ENCODE results near the gene AQP6.

AQP6 gene

GRCh38 chr12:50006280-50006679 is 33.5 kb downstream of the AQP6 start:
- DNase-seq = no peak

GRCh38 chr12:50006754-50007442 is 34.2 kb downstream of the AQP6 start:
- no peak for DNase-seq

- no peak for DNase-seq
These were observed 40.8 kb downstream of the AQP6 start for GRCh38 chr12:50013361-50014147.

- DNase-seq = no peak
These were observed 41.6 kb downstream of the AQP6 start for GRCh38 chr12:50014342-50014741.

- no peak for DNase-seq
These were observed 44.0 kb downstream of the AQP6 start for GRCh38 chr12:50016501-50017475.

- DNase-seq = no peak
These were observed 44.9 kb downstream of the AQP6 start for GRCh38 chr12:50017641-50018040.

GRCh38 chr12:50018154-50018553 is 45.4 kb downstream of the AQP6 start:
- no peak for DNase-seq

GRCh38 chr12:50018968-50019367 is 46.2 kb downstream of the AQP6 start:
- DNase-seq = no peak

- no peak for DNase-seq
These were observed 46.8 kb downstream of the AQP6 start for GRCh38 chr12:50019524-50019923.

- no peak for DNase-seq
These were observed 48.3 kb downstream of the AQP6 start for GRCh38 chr12:50021031-50021430.

- no peak for DNase-seq
These were observed 50.2 kb downstream of the AQP6 start for GRCh38 chr12:50022903-50023302.

- DNase-seq = no peak
These were observed 51.5 kb downstream of the AQP6 start for GRCh38 chr12:50024227-50024626.

- DNase-seq = no peak
These were observed 52.0 kb downstream of the AQP6 start for GRCh38 chr12:50024805-50025186.

- DNase-seq = peak; percentile 97
These were observed 52.7 kb downstream of the AQP6 start, which contains the start of gene RACGAP1 for GRCh38 chr12:50025187-50026059. TSS of gene RACGAP1 (minus strand) at chr12:50025494. CDS start at chr12:50016715, 8,779 bp downstream.

GRCh38 chr12:50026691-50027090 is 53.9 kb downstream of the AQP6 start:
- DNase-seq = no peak

Data from NCI-H446 treated with DMSO at 0.1 percent for 48 hours (cell line).